HL-60/S4 treated with retinoic acid at 250 ng/mL for 4 days and 3 days (cell line): ENCODE measurements around the gene DENND1B.

ENCODE experiments used
- in situ Hi-C: fragments of 300-500 bp; cut with MboI; formaldehyde crosslinking; loops from 2 replicates; pipeline ENCODE4 v1.7.0; 2022; ENCODE audit warnings: low sequenced_read_pairs

Gene DENND1B, protein sequence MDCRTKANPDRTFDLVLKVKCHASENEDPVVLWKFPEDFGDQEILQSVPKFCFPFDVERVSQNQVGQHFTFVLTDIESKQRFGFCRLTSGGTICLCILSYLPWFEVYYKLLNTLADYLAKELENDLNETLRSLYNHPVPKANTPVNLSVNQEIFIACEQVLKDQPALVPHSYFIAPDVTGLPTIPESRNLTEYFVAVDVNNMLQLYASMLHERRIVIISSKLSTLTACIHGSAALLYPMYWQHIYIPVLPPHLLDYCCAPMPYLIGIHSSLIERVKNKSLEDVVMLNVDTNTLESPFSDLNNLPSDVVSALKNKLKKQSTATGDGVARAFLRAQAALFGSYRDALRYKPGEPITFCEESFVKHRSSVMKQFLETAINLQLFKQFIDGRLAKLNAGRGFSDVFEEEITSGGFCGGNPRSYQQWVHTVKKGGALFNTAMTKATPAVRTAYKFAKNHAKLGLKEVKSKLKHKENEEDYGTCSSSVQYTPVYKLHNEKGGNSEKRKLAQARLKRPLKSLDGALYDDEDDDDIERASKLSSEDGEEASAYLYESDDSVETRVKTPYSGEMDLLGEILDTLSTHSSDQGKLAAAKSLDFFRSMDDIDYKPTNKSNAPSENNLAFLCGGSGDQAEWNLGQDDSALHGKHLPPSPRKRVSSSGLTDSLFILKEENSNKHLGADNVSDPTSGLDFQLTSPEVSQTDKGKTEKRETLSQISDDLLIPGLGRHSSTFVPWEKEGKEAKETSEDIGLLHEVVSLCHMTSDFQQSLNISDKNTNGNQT

GRCh38 chr1:197775282-197776262 lies at the start of gene DENND1B:
Gene DENND1B (minus strand): TSS chr1:197775480. CDS start chr1:197775155, 325 bp downstream.
- in situ Hi-C loops = no loop called here

GRCh38 chr1:197814306-197814705 lies 39.0 kb upstream of the DENND1B start:
- in situ Hi-C loops = no loop called here

DNA sequence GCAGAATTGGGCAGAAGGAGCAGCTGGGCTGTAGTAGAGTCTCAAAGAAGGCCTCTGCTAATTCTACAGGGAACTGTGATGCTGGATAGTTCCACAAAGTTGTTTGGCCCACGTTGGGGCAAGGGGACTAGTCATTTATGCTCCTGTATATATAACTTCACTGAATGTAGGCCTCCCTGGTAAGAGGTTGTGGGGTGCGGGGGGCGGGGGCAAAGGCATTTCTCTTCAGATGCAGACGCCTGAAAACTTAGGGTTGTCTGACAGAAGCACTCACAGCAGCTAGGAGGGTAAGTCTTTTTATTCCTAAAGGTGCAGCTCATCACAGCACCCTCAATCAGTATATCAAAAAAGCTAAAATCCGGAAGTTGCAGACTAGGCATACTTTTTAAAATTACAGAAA lies 38.5 kb upstream of the DENND1B start:
- in situ Hi-C loops = no loop called here

- in situ Hi-C loops = no loop called here
Observed at GRCh38 chr1:197811769-197812168, 36.5 kb upstream of the DENND1B start.

GRCh38 chr1:197810812-197811211 lies 35.5 kb upstream of the DENND1B start:
- in situ Hi-C loops = no loop called here

GRCh38 chr1:197808880-197809279 lies 33.6 kb upstream of the DENND1B start:
- in situ Hi-C loops = no loop called here

DNA sequence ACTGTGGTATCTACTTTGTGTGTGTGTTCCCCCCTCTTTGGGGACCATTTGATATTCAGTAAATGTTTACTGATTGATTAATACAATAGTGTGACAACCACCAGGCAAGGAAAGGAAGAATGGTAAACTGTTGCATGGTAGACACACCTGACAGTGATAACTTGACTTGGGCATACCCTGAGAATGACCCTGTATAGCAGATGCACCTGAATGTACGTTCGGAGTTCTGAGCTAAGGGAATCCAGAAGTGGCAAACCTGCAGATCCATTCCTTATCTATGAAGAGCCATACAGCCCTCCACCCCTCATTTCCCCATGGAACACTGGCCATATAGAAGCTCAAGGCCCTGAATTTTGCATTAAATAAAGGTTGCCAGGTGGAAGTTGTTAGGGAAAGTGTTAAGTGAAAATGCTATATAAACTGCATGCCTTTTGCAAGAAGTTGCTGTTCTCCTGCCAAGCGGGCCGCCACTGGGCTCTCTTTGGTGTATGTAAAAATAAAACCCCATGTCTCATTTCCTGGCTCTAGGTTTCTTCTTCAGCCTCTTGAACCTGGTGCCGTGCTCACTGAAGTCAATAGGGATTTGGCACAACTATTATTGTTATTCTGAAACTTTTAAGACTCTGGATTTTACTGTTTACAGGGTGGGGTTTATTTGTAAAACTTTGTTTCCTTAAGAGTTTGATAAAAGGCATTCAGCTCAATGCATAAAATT lies 32.6 kb upstream of the DENND1B start:
- in situ Hi-C loops = no loop called here

DNA sequence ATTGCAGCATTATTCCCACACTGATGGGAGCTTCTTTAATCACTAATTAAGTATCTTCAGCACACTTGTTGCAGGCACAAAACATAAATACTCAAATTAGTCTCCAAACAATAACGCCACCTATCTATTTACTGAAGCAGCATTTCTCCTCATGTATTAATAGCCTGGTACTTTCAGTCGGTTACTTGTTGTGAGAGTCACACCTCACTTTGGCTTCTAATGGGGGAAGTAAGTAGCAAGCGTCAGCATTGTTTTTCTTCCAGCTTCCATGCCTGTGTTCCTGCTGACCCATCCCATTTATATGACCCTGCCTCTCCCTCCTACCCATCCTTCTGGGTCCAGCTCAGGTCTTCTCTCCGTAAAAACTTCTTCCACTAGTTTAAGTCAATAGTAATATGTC lies 31.9 kb upstream of the DENND1B start:
- in situ Hi-C loops = no loop called here

GRCh38 chr1:197806718-197807117 lies 31.4 kb upstream of the DENND1B start:
- in situ Hi-C loops = no loop called here

- in situ Hi-C loops = no loop called here
Observed at GRCh38 chr1:197801684-197802083, 26.4 kb upstream of the DENND1B start.

DNA sequence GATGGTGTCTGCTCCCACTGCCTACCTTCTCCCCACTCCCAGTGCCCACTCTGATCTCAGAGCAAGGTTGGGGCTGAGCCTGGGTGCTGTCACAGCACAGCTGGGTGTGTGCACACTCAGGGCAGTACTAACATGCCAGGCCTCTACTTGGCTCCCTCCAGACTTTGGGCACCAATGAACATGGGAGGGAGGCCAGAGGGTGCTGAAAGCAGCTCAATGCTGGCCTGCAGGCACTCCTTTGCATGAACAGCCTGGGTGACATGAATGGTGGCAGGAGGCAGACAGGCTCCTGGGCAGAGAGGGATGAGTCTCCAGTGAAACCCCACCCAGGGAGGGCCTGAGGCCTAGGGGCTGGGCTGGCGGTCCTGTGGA lies 25.8 kb upstream of the DENND1B start:
- in situ Hi-C loops = no loop called here

- in situ Hi-C loops = no loop called here
Observed at GRCh38 chr1:197800379-197801110, 25.3 kb upstream of the DENND1B start.

GRCh38 chr1:197799271-197799670 lies 24.0 kb upstream of the DENND1B start:
- in situ Hi-C loops = no loop called here

- in situ Hi-C loops = no loop called here
Observed at GRCh38 chr1:197798492-197798891, 23.2 kb upstream of the DENND1B start.

DNA sequence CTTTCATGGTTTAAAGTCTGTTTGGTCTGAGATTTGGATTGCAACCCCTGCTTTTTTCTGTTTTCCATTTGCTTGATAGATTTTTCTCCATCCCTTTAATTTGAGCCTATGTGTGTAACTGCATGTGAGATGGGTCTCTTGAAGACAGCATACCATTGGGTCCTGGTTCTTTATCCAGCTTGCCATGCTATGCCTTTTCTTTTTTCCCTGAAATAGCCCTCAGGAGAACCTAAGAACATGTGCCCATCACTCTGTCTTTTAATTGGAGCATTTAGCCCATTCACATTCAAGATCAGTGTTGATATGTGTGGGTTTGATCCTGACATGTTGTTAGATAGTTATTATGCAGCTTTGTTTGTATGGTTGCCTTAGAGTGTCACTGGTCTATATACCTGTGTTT lies 21.7 kb upstream of the DENND1B start:
- in situ Hi-C loops = no loop called here

- in situ Hi-C loops = no loop called here
Observed at GRCh38 chr1:197788741-197789739, 13.8 kb upstream of the DENND1B start.

GRCh38 chr1:197787623-197788536 lies 12.6 kb upstream of the DENND1B start:
- in situ Hi-C loops = no loop called here
